GM19035 (cell line): ENCODE results near the gene PGK1.

Experiments used
- ATAC-seq: cut with Tn5 transposase; IDR thresholded peaks from one replicate; pipeline ENCODE4 v1.9.1; 2021; ENCODE audit not compliant: unreplicated experiment

Gene PGK1

DNA sequence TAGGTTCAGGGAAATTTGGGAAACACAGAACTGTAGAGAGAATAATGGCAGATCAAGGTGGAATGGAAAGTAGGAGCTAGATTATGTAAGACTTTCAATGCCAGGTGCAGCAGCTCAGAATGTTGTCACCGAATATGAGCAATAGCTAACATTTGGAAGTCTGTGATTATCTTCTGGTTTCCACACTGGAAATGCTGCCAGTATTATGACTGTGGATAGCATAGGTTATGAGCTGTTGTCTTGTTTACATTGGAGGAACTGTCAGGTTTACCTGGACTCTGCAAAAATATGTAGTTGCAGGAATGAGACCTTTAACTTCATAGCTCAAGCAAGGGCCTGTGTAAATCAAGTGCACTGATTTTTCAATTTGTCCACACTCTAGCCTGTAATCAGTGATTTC is 61.4 kb downstream of the PGK1 start:
- no peak for ATAC-seq

DNA sequence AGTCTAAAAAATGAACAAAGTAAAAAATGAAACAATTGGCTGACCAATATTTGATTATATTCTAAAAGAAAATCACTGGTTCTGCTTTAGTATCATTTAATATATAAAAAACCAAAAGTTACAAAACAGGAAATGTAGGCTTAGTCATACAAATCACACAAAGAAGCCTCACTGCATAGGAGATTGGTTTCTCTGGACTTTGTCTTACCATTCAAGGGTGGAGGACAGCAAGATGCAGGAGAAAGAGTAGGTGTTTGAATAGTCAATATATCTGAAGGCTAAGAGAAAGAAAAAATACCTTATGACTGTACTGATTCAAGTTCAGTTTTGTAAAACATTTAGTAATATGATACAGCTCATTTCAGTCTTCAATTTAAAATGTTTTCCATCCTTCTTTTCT is 64.0 kb downstream of the PGK1 start:
- ATAC-seq, result no peak
